Ovary (tissue), 9 donors: ENCODE results near the gene CTCF. TPM values are rescaled to one million over a fixed set of nuclear protein-coding genes. Genes with fewer than 3 reads are reported as not detected.

Source experiments
- DNase-seq, 5 donors: peaks; one replicate each; pipeline ENCODE4 v3.0.0-alpha.2; 2019 to 2020
- H3K27ac ChIP-seq, 2 donors: fragments of 200-600 bp; one replicate each; pipeline versions ENCODE4 v1.5.1 to v1.8.0; 2019 to 2022
- H3K27me3 ChIP-seq: fragments of 200-600 bp; one replicate; pipeline ENCODE4 v1.8.0; 2022
- H3K36me3 ChIP-seq: fragments of 200-600 bp; sonication (generic); one replicate; pipeline ENCODE4 v1.5.1; 2019
- H3K4me1 ChIP-seq: one replicate; pipeline ENCODE4 v1.8.1; 2013; ENCODE audit warnings: mild to moderate bottlenecking, moderate library complexity; ENCODE audit not compliant: insufficient read depth
- H3K4me3 ChIP-seq: fragments of 200-600 bp; sonication (generic); one replicate; pipeline ENCODE4 v1.5.1; 2017
- H3K9me3 ChIP-seq, 2 donors: fragments of 200-600 bp in 1 of 2; sonication (generic) in 1 of 2; one replicate each; pipeline versions ENCODE4 v1.5.1 to v1.8.1; 2013 to 2019; ENCODE audit warnings: mild to moderate bottlenecking in 1 of 2, moderate library complexity in 1 of 2
- CTCF ChIP-seq, 3 donors: fragments of 450-650 bp in 2 of 3; fragments of 200-600 bp in 1 of 3; IDR thresholded peaks; one replicate each; pipeline versions ENCODE4 v1.5.1 to v1.8.0; 2016 to 2022; ENCODE audit warnings: antibody characterized with exemption in 3 of 3, mild to moderate bottlenecking in 1 of 3
- EP300 ChIP-seq: sonication (generic); formaldehyde crosslinking; IDR thresholded peaks from one replicate; pipeline ENCODE4 v1.6.1; 2017; ENCODE audit warnings: antibody characterized with exemption
- POLR2A ChIP-seq: fragments of 450-650 bp; IDR thresholded peaks from one replicate; pipeline ENCODE4 v1.6.1; 2017; ENCODE audit warnings: antibody characterized with exemption, mild to moderate bottlenecking, moderate library complexity
- WGBS, 3 donors: extraction: QIAGEN DNeasy Blood & Tissue Kit in 1 of 3; methylation state at CpG; one replicate each; pipeline versions ENCODE4 v1.1.5 to v1.1.7; 2013 to 2017; 5-methylcytosine and 5-hydroxymethylcytosine counted together
- intact Hi-C, 4 donors: fragments of 100-400 bp; cut with DNase I; formaldehyde crosslinking; loops; one replicate each; pipeline versions ENCODE4 v1.11.0 to v1.15.1; 2022 to 2023
- polyA plus RNA-seq, 2 donors: library from polyadenylated mRNA; stranded (reverse); fragments of 200-250 nt in 1 of 2; fragments of 350-450 nt in 1 of 2; fragmentation: Illumina TruSeq in 1 of 2; extraction: RNeasy Lipid Tissue Mini Kit (QIAGEN cat#74804) in 1 of 2; gene quantifications; one replicate each; pipeline ENCODE4 v1.2.3, GENCODE V29; 2013 to 2014
- total RNA-seq, 7 donors: library from RNA; depleted of rRNA in 2 of 7; stranded (reverse); fragments of >200 nt in 2 of 7; fragmentation: NEBNext Ultra II Directional in 3 of 7; extraction: Animal tissue kit (Norgen Biotek cat#: 25700) in 3 of 7; gene quantifications; one replicate each; pipeline versions ENCODE4 v1.1.0 to v1.2.4, GENCODE V29; 2016 to 2023
- donor health status: DM: no; HTN: no; CAD: no; lungs with moderate emphysema.
- donor health status: DM: no; HTN: no; CAD: no.
- donor health status: Bipolar disorder and iron deficiency.
- donor health status: DM: yes; HTN: yes; CAD: no.
- donor health status: DM: no; HTN: no; CAD: no.
- donor health status: DM: yes; HTN: yes; CAD: no.

CTCF gene
- total and polyA plus RNA-seq, 9 donors, result 21.0 to 48.4 (median 42.2) TPM

GRCh38 chr16:67543582-67543981 is 18.7 kb upstream of the CTCF start:
- intact Hi-C loops, result loop anchor here in 1 of 4 donors (10.0 kb wide), 1 partner anchor 101 kb away; the partner anchor contains the start of gene CARMIL2
- H3K36me3 ChIP-seq, result no peaks in the 10 kb centered on the region
- peaks cover 1% of the 10 kb centered on the region for H3K4me1 ChIP-seq
- no peak for TF ChIP-seq CTCF (IDR thresholded peaks at IDR 0.05)
- TF ChIP-seq EP300, result no peak
- no peak for TF ChIP-seq POLR2A
- 64 to 73% (median 72%) methylated on average over 6 of the region's 6 CpGs for WGBS, 3 donors
- no peak overlapping the region for H3K27ac ChIP-seq
- H3K9me3 ChIP-seq, result no peaks in the 10 kb centered on the region
- H3K4me3 ChIP-seq, result no peak overlapping the region
- H3K27me3 ChIP-seq, result no peaks in the 10 kb centered on the region
- no peak for DNase-seq

- Histone ChIP-seq H3K4me1 (no peaks in the 10 kb centered on the region), H3K9me3 (no peaks in the 10 kb centered on the region), H3K4me3 (no peak overlapping the region), H3K27ac (no peak overlapping the region), H3K36me3 (no peaks in the 10 kb centered on the region), H3K27me3 (no peaks in the 10 kb centered on the region)
- WGBS, 3 donors, result 77 to 80% (median 80%) methylated on average over 13 of the region's 13 CpGs
- intact Hi-C loops, result loop anchor here in 1 of 4 donors (10.0 kb wide), 1 partner anchor 100 kb away; the partner anchor contains the start of gene CARMIL2
- TF ChIP-seq POLR2A (no peak), CTCF (IDR thresholded peaks at IDR 0.05) (no peak)
- DNase-seq, result peak in 2 of 5 donors; percentile 23 to 35
Observed at GRCh38 chr16:67544329-67544841, 17.9 kb upstream of the CTCF start.

- Histone ChIP-seq H3K4me1 (no peaks in the 10 kb centered on the region), H3K27me3 (no peaks in the 10 kb centered on the region), H3K27ac (no peak overlapping the region), H3K36me3 (no peaks in the 10 kb centered on the region), H3K9me3 (no peaks in the 10 kb centered on the region), H3K4me3 (no peak overlapping the region)
- TF ChIP-seq CTCF (IDR thresholded peaks at IDR 0.05) (no peak), POLR2A (no peak), EP300 (no peak)
- whole genome bisulfite sequencing, 3 donors, result 71 to 79% (median 72%) methylated on average over 14 to 15 of the region's 15 CpGs
- DNase-seq, result no peak
- intact Hi-C loops, result loop anchor here in 3 of 4 donors (5.0 to 10.0 kb wide), 3 partner anchors 97 to 102 kb away; partner anchors contain the start of gene CARMIL2 (in 2 of the 3)
Observed at GRCh38 chr16:67544844-67545664, 17.3 kb upstream of the CTCF start.

DNA sequence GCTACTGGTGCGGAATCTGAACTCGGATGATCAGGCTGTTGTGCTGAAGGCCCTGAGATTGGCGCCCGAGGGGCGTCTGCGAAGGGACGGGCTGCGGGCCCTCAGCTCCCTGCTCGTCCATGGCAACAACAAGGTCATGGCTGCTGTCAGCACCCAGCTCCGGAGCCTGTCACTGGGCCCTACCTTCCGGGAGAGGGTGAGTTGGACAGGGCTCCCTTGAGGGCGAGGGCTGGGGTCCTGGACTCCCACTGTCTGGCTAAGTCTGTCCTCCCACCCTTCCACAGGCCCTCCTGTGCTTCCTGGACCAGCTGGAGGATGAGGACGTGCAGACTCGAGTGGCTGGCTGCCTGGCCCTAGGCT is 16.7 kb upstream of the CTCF start:
- WGBS, 3 donors, result 78 to 83% (median 80%) methylated on average over 14 of the region's 14 CpGs
- Histone ChIP-seq H3K4me3 (no peak overlapping the region), H3K4me1 (no peaks in the 10 kb centered on the region), H3K27ac (no peak overlapping the region), H3K27me3 (no peaks in the 10 kb centered on the region), H3K9me3 (no peaks in the 10 kb centered on the region), H3K36me3 (no peaks in the 10 kb centered on the region)
- intact Hi-C loops, result loop anchor here in 3 of 4 donors (5.0 to 10.0 kb wide), 3 partner anchors 97 to 102 kb away; partner anchors contain the start of gene CARMIL2 (in 2 of the 3)
- peak in 1 of 5 donors; percentile 19 for DNase-seq
- TF ChIP-seq CTCF (IDR thresholded peaks at IDR 0.05), result no peak
- TF ChIP-seq POLR2A, result no peak
- no peak for TF ChIP-seq EP300
